ENCODE results near the gene CAMTA1.

Gene CAMTA1

GRCh38 chr1:7103361-7103782 is 318.1 kb downstream of the CAMTA1 start:
- Histone ChIP-seq H3K36me3 (ENCODE audit: low read length) (no peaks in the 10 kb centered on the region), H3K27ac (ENCODE audit: low read depth, low read length) (no peak overlapping the region), H2AFZ (ENCODE audit: low read depth, low read length, severe bottlenecking) (no peak overlapping the region), H3K4me3 (ENCODE audit: insufficient read depth, low read length, poor library complexity, severe bottlenecking) (no peak overlapping the region), H3K27me3 (ENCODE audit: low read length) (no peaks in the 10 kb centered on the region), H3K9me3 (ENCODE audit: insufficient read depth, low read length) (peaks cover 7% of the 10 kb centered on the region; the same call in 1 of the 2 replicates), H3K4me2 (ENCODE audit: low read depth, low read length, poor library complexity, severe bottlenecking) (no peak overlapping the region), H3K9me2 (replicated peaks; ENCODE audit: insufficient read depth, low read length) (no peaks in the 10 kb centered on the region), H3F3A (ENCODE audit: insufficient read depth) (no peaks in the 10 kb centered on the region), H3K9ac (ENCODE audit: low read length) (no peak overlapping the region), H3K79me2 (ENCODE audit: insufficient read depth, low read length) (no peaks in the 10 kb centered on the region), H4K20me1 (ENCODE audit: low read depth, low read length) (no peaks in the 10 kb centered on the region)
- no peak for TF ChIP-seq CTCF (IDR thresholded peaks at IDR 0.05; ENCODE audit: insufficient read depth, low read length, poor library complexity, severe bottlenecking)
- TF ChIP-seq EZH2phosphoT487 (conservative IDR thresholded peaks at IDR 0.05; ENCODE audit: low read length) = no peak

- Histone ChIP-seq H3F3A (ENCODE audit: insufficient read depth) (no peaks in the 10 kb centered on the region), H3K79me2 (ENCODE audit: insufficient read depth, low read length) (no peaks in the 10 kb centered on the region), H3K27ac (ENCODE audit: low read depth, low read length) (no peak overlapping the region), H3K4me2 (ENCODE audit: low read depth, low read length, poor library complexity, severe bottlenecking) (no peak overlapping the region), H3K9ac (ENCODE audit: low read length) (no peak overlapping the region), H4K20me1 (ENCODE audit: low read depth, low read length) (no peaks in the 10 kb centered on the region), H3K36me3 (ENCODE audit: low read length) (no peaks in the 10 kb centered on the region), H3K9me3 (ENCODE audit: insufficient read depth, low read length) (peaks cover 7% of the 10 kb centered on the region; the same call in 1 of the 2 replicates), H3K9me2 (replicated peaks; ENCODE audit: insufficient read depth, low read length) (no peaks in the 10 kb centered on the region), H2AFZ (ENCODE audit: low read depth, low read length, severe bottlenecking) (no peak overlapping the region), H3K4me3 (ENCODE audit: insufficient read depth, low read length, poor library complexity, severe bottlenecking) (no peak overlapping the region), H3K27me3 (ENCODE audit: low read length) (no peaks in the 10 kb centered on the region)
- no peak for TF ChIP-seq CTCF (IDR thresholded peaks at IDR 0.05; ENCODE audit: insufficient read depth, low read length, poor library complexity, severe bottlenecking)
- no peak for TF ChIP-seq EZH2phosphoT487 (conservative IDR thresholded peaks at IDR 0.05; ENCODE audit: low read length)
These were observed 318.6 kb downstream of the CAMTA1 start for GRCh38 chr1:7103874-7104273.

- H3K27me3 ChIP-seq (ENCODE audit: low read length) = no peaks in the 10 kb centered on the region
- H4K20me1 ChIP-seq (ENCODE audit: low read depth, low read length) = no peaks in the 10 kb centered on the region
- no peak overlapping the region for H3K9ac ChIP-seq (ENCODE audit: low read length)
- peaks cover 7% of the 10 kb centered on the region; the same call in 1 of the 2 replicates for H3K9me3 ChIP-seq (ENCODE audit: insufficient read depth, low read length)
- no peaks in the 10 kb centered on the region for H3K36me3 ChIP-seq (ENCODE audit: low read length)
- H3K4me3 ChIP-seq (ENCODE audit: insufficient read depth, low read length, poor library complexity, severe bottlenecking) = no peak overlapping the region
- no peaks in the 10 kb centered on the region for H3K79me2 ChIP-seq (ENCODE audit: insufficient read depth, low read length)
- no peaks in the 10 kb centered on the region for H3K9me2 ChIP-seq (replicated peaks; ENCODE audit: insufficient read depth, low read length)
- H3K4me2 ChIP-seq (ENCODE audit: low read depth, low read length, poor library complexity, severe bottlenecking) = no peak overlapping the region
- H3K27ac ChIP-seq (ENCODE audit: low read depth, low read length) = no peak overlapping the region
- no peaks in the 10 kb centered on the region for H3F3A ChIP-seq (ENCODE audit: insufficient read depth)
- TF ChIP-seq CTCF (IDR thresholded peaks at IDR 0.05; ENCODE audit: insufficient read depth, low read length, poor library complexity, severe bottlenecking) (no peak), EZH2phosphoT487 (conservative IDR thresholded peaks at IDR 0.05; ENCODE audit: low read length) (no peak)
- H2AFZ ChIP-seq (ENCODE audit: low read depth, low read length, severe bottlenecking) = no peak overlapping the region
These were observed 319.1 kb downstream of the CAMTA1 start for GRCh38 chr1:7104339-7104738.

Data from SU-DHL-6 (cell line).